Measurements from ENCODE around the gene MUC3A.
"Not testable (repeated sequence)": the region's sequence is repeated elsewhere in the genome, so short reads cannot be mapped to it uniquely, and the experiment has no call there.

Gene MUC3A, protein sequence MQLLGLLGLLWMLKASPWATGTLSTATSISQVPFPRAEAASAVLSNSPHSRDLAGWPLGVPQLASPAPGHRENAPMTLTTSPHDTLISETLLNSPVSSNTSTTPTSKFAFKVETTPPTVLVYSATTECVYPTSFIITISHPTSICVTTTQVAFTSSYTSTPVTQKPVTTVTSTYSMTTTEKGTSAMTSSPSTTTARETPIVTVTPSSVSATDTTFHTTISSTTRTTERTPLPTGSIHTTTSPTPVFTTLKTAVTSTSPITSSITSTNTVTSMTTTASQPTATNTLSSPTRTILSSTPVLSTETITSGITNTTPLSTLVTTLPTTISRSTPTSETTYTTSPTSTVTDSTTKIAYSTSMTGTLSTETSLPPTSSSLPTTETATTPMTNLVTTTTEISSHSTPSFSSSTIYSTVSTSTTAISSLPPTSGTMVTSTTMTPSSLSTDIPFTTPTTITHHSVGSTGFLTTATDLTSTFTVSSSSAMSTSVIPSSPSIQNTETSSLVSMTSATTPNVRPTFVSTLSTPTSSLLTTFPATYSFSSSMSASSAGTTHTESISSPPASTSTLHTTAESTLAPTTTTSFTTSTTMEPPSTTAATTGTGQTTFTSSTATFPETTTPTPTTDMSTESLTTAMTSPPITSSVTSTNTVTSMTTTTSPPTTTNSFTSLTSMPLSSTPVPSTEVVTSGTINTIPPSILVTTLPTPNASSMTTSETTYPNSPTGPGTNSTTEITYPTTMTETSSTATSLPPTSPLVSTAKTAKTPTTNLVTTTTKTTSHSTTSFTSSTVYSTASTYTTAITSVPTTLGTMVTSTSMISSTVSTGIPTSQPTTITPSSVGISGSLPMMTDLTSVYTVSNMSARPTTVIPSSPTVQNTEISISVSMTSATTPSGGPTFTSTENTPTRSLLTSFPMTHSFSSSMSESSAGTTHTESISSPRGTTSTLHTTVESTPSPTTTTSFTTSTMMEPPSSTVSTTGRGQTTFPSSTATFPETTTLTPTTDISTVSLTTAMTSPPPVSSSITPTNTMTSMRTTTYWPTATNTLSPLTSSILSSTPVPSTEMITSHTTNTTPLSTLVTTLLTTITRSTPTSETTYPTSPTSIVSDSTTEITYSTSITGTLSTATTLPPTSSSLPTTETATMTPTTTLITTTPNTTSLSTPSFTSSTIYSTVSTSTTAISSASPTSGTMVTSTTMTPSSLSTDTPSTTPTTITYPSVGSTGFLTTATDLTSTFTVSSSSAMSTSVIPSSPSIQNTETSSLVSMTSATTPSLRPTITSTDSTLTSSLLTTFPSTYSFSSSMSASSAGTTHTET (N-terminal part only)

GRCh38 chr7:100949227-100949932, at the start of gene MUC3A:
MUC3A (plus strand) TSS chr7:100949534; CDS start chr7:100949625, 91 bp downstream.
- H3K4me3 ChIP-seq (ENCODE audit: low read depth, low read length): no peak within 1 kb of the TSS
- TF ChIP-seq CTCF (IDR thresholded peaks at IDR 0.05; ENCODE audit: low read depth, low read length) (no peak), POLR2A (IDR thresholded peaks at IDR 0.05; ENCODE audit: extremely low read depth, insufficient read length) (no peak), MYC (IDR thresholded peaks at IDR 0.05; ENCODE audit: low read depth, low read length) (no peak), MAX (IDR thresholded peaks at IDR 0.05; ENCODE audit: low read depth, low read length) (no peak)
- DNase-seq (ENCODE audit: low read depth): no peak

DNA sequence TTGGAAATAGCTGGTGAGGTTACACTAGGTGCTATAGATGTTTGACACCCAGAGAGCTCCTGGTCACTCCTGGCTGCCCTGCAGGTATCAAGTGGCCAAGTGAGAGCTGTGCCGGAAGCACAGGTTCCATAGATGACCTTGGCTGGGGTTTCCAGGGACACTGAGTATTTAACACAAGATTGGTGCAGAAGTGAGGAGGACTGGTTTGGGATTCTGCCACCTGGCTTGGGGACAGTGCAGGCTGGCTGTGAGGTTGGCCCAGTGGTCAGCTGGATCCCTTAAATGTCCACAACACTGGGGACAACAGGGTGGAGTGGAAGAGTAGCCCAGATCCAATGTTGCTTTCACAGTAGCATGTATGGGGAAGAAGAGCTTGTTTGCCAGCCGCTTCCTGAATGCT, 48.4 kb upstream of the MUC3A start:
- no peak for TF ChIP-seq MYC (IDR thresholded peaks at IDR 0.05; ENCODE audit: low read depth, low read length)
- TF ChIP-seq MAX (IDR thresholded peaks at IDR 0.05; ENCODE audit: low read depth, low read length): no peak
- no peak for TF ChIP-seq CTCF (IDR thresholded peaks at IDR 0.05; ENCODE audit: low read depth, low read length)
- TF ChIP-seq POLR2A (IDR thresholded peaks at IDR 0.05; ENCODE audit: extremely low read depth, insufficient read length): no peak
- no peak overlapping the region for H3K4me3 ChIP-seq (ENCODE audit: low read depth, low read length)
- no peak for DNase-seq (ENCODE audit: low read depth)

DNA sequence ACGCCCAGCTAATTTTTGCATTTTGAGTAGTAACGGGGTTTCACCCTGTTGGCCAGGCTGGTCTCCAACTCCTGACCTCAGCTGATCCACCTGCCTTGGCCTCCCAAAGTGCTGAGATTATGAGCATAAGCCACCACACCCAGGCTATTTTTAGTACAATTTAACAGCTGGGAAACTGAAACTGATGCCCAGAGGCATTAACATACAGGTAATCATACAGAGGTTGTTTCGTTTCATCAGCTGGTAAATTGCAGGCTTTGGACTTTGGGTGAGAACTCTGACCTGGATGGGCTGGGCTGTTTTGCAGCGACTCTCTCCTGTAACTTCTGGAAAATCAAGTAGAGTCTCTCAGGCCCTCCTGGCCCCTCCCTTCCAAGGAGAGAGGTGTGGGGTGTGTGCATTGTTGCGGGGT, 47.4 kb upstream of the MUC3A start:
- H3K4me3 ChIP-seq (ENCODE audit: low read depth, low read length): no peak overlapping the region
- DNase-seq (ENCODE audit: low read depth): no peak
- TF ChIP-seq MYC (IDR thresholded peaks at IDR 0.05; ENCODE audit: low read depth, low read length): no peak
- no peak for TF ChIP-seq CTCF (IDR thresholded peaks at IDR 0.05; ENCODE audit: low read depth, low read length)
- no peak for TF ChIP-seq MAX (IDR thresholded peaks at IDR 0.05; ENCODE audit: low read depth, low read length)
- no peak for TF ChIP-seq POLR2A (IDR thresholded peaks at IDR 0.05; ENCODE audit: extremely low read depth, insufficient read length)

DNA sequence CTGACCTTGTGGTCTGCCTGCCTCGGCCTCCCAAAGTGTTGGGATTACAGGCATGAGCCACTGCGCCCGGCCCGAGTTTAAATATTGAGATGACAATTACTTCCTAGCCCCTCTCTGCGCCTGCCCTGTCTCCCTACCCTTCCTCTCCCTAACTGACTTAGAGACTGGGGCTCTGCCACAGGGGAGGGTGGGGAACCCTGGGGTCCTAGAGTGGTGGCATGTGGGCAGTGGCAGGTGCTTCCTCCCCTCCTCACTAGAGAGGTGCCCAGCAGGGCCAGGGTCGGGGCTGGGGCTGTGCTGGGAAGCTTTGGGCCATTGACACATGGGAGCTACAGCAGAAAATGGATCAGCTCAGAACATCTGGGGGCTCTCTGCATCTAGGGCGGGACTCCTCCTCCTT, 46.7 kb upstream of the MUC3A start:
- no peak for DNase-seq (ENCODE audit: low read depth)
- no peak overlapping the region for H3K4me3 ChIP-seq (ENCODE audit: low read depth, low read length)
- no peak for TF ChIP-seq MAX (IDR thresholded peaks at IDR 0.05; ENCODE audit: low read depth, low read length)
- TF ChIP-seq CTCF (IDR thresholded peaks at IDR 0.05; ENCODE audit: low read depth, low read length): no peak
- TF ChIP-seq POLR2A (IDR thresholded peaks at IDR 0.05; ENCODE audit: extremely low read depth, insufficient read length): no peak
- TF ChIP-seq MYC (IDR thresholded peaks at IDR 0.05; ENCODE audit: low read depth, low read length): no peak

- H3K4me3 ChIP-seq (ENCODE audit: low read depth, low read length): no peak overlapping the region
- TF ChIP-seq POLR2A (IDR thresholded peaks at IDR 0.05; ENCODE audit: extremely low read depth, insufficient read length) (no peak), CTCF (IDR thresholded peaks at IDR 0.05; ENCODE audit: low read depth, low read length) (no peak), MAX (IDR thresholded peaks at IDR 0.05; ENCODE audit: low read depth, low read length) (no peak), MYC (IDR thresholded peaks at IDR 0.05; ENCODE audit: low read depth, low read length) (no peak)
- no peak for DNase-seq (ENCODE audit: low read depth)
Observed at GRCh38 chr7:100908512-100908911, 40.8 kb upstream of the MUC3A start.

DNA sequence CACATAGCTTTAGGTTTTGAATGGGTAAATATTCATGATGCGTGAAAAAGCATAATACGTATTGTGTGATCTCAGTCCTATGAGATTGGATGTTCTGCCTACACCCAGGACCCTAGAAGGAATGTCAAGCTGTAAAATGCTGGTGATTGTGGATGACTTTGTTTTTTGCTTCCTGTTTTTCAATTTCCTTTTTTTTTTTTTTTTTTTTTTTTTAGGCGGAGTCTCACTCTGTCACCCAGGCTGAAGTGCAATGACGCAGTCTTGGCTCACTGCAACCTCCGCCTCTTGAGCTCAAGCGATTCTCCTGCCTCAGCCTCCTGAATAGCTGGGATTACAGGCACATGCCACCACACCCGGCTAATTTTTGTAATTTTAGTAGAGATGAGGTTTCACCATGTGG, 38.9 kb upstream of the MUC3A start:
- not testable (repeated sequence) for H3K4me3 ChIP-seq (ENCODE audit: low read depth, low read length)
- peak; percentile 60 for DNase-seq (ENCODE audit: low read depth)

All from NB4 (cell line).